Keratinocyte (primary cell): ENCODE data around the gene HDGF. TPM values are rescaled to one million over a fixed set of nuclear protein-coding genes. Genes with fewer than 3 reads are reported as not detected.

Source experiments
- DNase-seq: peaks from one replicate; pipeline ENCODE4 v3.0.0-alpha.2; 2011; ENCODE audit warnings: low read depth, missing footprints, low spot score
- FAIRE-seq: peaks from 2 replicates; lab custom pipeline; 2011; peaks lifted over from hg19 to GRCh38; lab: Jason Lieb, UNC
- H2AFZ ChIP-seq: 2 replicates; pipeline ENCODE4 v1.6.0; 2012; ENCODE audit warnings: low read length, control low read depth, inconsistent platforms; ENCODE audit not compliant: control insufficient read depth
- H3K27ac ChIP-seq: 2 replicates; pipeline ENCODE4 v1.5.1; 2011; ENCODE audit warnings: low read length; ENCODE audit not compliant: control insufficient read depth, insufficient read depth
- H3K27me3 ChIP-seq: 3 replicates; pipeline ENCODE4 v1.6.0; 2011; ENCODE audit warnings: low read length; ENCODE audit not compliant: control insufficient read depth, insufficient read depth; ENCODE audit errors: extremely low read depth
- H3K36me3 ChIP-seq, 2 experiments: 2 replicates in 1 of 2; 3 replicates in 1 of 2; pipeline ENCODE4 v1.5.1; 2011; ENCODE audit warnings: low read length in 2 of 2, mild to moderate bottlenecking in 1 of 2; ENCODE audit not compliant: control insufficient read depth in 2 of 2, insufficient read depth in 2 of 2; ENCODE audit errors: extremely low read depth in 1 of 2
- H3K4me1 ChIP-seq: 3 replicates; pipeline ENCODE4 v1.5.1; 2011; ENCODE audit warnings: low read length; ENCODE audit not compliant: control insufficient read depth, insufficient read depth; ENCODE audit errors: extremely low read depth
- H3K4me2 ChIP-seq: 3 replicates; pipeline ENCODE4 v1.6.0; 2011; ENCODE audit warnings: low read depth, low read length; ENCODE audit not compliant: control insufficient read depth, insufficient read depth; ENCODE audit errors: extremely low read depth
- H3K4me3 ChIP-seq, 3 experiments: fragments of 200-600 bp in 1 of 3; sonication (generic) in 1 of 3; 2 replicates in 2 of 3; 3 replicates in 1 of 3; pipeline ENCODE4 v1.5.1; 2011 to 2016; ENCODE audit warnings: low read length in 3 of 3, mild to moderate bottlenecking in 3 of 3, control low read depth in 2 of 3, inconsistent platforms in 1 of 3, low read depth in 1 of 3, mixed read lengths in 1 of 3, mixed run types in 1 of 3, moderate library complexity in 1 of 3; ENCODE audit not compliant: control insufficient read depth in 2 of 3, insufficient read depth in 2 of 3; ENCODE audit errors: extremely low read depth in 1 of 3
- H3K79me2 ChIP-seq: 2 replicates; pipeline ENCODE4 v1.6.0; 2012; ENCODE audit warnings: low read length; ENCODE audit not compliant: control insufficient read depth, insufficient read depth
- H3K9ac ChIP-seq: 3 replicates; pipeline ENCODE4 v1.6.0; 2011; ENCODE audit warnings: low read length; ENCODE audit not compliant: control insufficient read depth, insufficient read depth; ENCODE audit errors: extremely low read depth
- H3K9me1 ChIP-seq: 3 replicates; pipeline ENCODE4 v1.6.0; 2011; ENCODE audit warnings: low read length; ENCODE audit not compliant: control insufficient read depth, insufficient read depth; ENCODE audit errors: extremely low read depth
- H3K9me3 ChIP-seq: 2 replicates; pipeline ENCODE4 v1.5.1; 2012; ENCODE audit warnings: low read depth, low read length; ENCODE audit not compliant: control insufficient read depth
- H4K20me1 ChIP-seq: 3 replicates; pipeline ENCODE4 v1.6.0; 2011; ENCODE audit warnings: low read length; ENCODE audit not compliant: control insufficient read depth, insufficient read depth; ENCODE audit errors: extremely low read depth
- CTCF ChIP-seq, 3 experiments: IDR thresholded peaks in 1 of 3; conservative IDR thresholded peaks in 1 of 3; optimal IDR thresholded peaks in 1 of 3; 2 replicates in 2 of 3; 3 replicates in 1 of 3; pipeline versions ENCODE3 to v1.5.1; 2011; ENCODE audit warnings: low read length in 3 of 3, mild to moderate bottlenecking in 3 of 3, moderate library complexity in 2 of 3, control low read depth in 1 of 3, inconsistent platforms in 1 of 3; ENCODE audit not compliant: insufficient read depth in 2 of 3; ENCODE audit errors: extremely low read depth in 1 of 3
- EZH2 ChIP-seq: IDR thresholded peaks from one replicate; pipeline ENCODE4 v1.6.1; 2012; ENCODE audit warnings: inconsistent platforms, mild to moderate bottlenecking, low read length, moderate library complexity
- dilution Hi-C: fragments of 300-500 bp; cut with MboI; formaldehyde crosslinking; loops from one replicate; pipeline ENCODE4 v1.7.0; 2020; ENCODE audit warnings: low sequenced_read_pairs; ENCODE audit not compliant: extremely low pct_ligation_motif_present
- polyA plus RNA-seq, 5 experiments: library from polyadenylated mRNA; depleted of rRNA in 3 of 5; stranded (reverse) in 3 of 5; stranded (forward) in 1 of 5; unstranded in 1 of 5; fragments of >200 nt; gene quantifications; 1 replicate in 1 of 5; 2 replicates in 3 of 5; 3 replicates in 1 of 5; pipeline versions ENCODE4 v1.2.1 to v1.2.3, GENCODE V29; 2011 to 2012; ENCODE audit warnings: missing spikeins in 2 of 5, low read depth in 1 of 5, low replicate concordance in 1 of 5

HDGF gene
- polyA plus RNA-seq, 1 donor (not counting 4 experiments of a cell fraction or from before 2014, with no cell fraction given), result 240 TPM

- peaks cover 37% of the 10 kb centered on the region for H3K4me1 ChIP-seq
- TF ChIP-seq EZH2 (peak; percentile 27), CTCF (optimal IDR thresholded peaks at IDR 0.05 in 1 of 3, IDR thresholded peaks at IDR 0.05 in 1 of 3, conservative IDR thresholded peaks at IDR 0.05 in 1 of 3; ENCODE audit: extremely low read depth in 1 of 3, insufficient read depth in 2 of 3, low read length in 3 of 3) (peak; percentile 67 to 91 (median 83))
- dilution Hi-C loops, result no loop called here
- H3K9me3 ChIP-seq, result no peaks in the 10 kb centered on the region
- no peaks in the 10 kb centered on the region for H3K36me3 ChIP-seq
- no peak for DNase-seq
- H3K27ac ChIP-seq, result no peak overlapping the region
- no peaks in the 10 kb centered on the region for H3K79me2 ChIP-seq
- peak overlapping the region; percentile 89 for H3K4me2 ChIP-seq
- peak overlapping the region; percentile 31 to 51 (median 50) for H3K4me3 ChIP-seq
- no peaks in the 10 kb centered on the region for H4K20me1 ChIP-seq
- peak overlapping the region; percentile 41 for H2AFZ ChIP-seq
- no peaks in the 10 kb centered on the region for H3K9me1 ChIP-seq
- H3K27me3 ChIP-seq, result peaks cover 20% of the 10 kb centered on the region
- peak overlapping the region; percentile 58 for H3K9ac ChIP-seq
- FAIRE-seq, result no peak
These were observed 45.4 kb downstream of the HDGF start for GRCh38 chr1:156705918-156706656.

DNA sequence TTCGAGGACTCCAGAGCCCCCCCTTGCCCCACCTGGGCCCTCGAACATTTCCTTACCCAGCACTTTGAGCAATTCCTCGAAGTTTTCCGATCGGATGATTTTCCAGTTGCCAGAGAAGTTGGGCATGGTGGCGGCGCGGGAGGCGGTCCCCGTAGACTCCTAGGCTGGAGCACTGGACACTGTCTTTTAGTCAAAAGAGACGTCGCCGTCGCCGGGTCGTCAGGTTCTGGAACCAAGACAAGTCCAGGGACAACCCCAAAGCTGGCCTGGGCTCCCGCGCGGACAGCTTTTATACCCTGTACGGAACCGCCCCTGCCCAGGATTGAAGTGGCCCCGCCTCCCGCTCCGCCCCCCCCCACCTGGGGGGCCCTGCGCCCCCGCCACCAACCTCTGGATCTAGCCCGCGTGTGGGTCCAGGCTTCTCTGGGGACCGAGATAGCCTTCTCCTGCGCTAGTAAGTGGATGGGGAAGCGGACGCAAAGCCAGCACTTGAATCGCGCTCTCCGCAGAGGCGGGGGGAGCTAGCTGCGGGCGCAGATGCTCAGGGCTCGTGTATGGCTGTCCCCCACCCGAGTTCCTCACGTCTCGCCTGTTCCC, 46.1 kb downstream of the HDGF start, which contains the start of gene CRABP2:
Gene CRABP2 (minus strand): TSS at position 263 of the 597 bp plus-strand sequence. CDS start 137 bp downstream, at position 126.
- no peak for FAIRE-seq
- dilution Hi-C loops, result no loop called here
- H3K9me1 ChIP-seq, result no peaks in the 10 kb centered on the region
- no peaks in the 10 kb centered on the region for H4K20me1 ChIP-seq
- no peaks in the 10 kb centered on the region for H3K9me3 ChIP-seq
- no peak within 1 kb of the TSS for H3K27ac ChIP-seq
- peaks cover 20% of the 10 kb centered on the region for H3K27me3 ChIP-seq
- H3K4me3 ChIP-seq, result peak within 1 kb of the TSS; percentile 31 to 51 (median 50)
- no peak for DNase-seq
- H3K79me2 ChIP-seq, result no peaks in the 10 kb centered on the region
- TF ChIP-seq EZH2, result no peak
- TF ChIP-seq CTCF (optimal IDR thresholded peaks at IDR 0.05 in 1 of 3, IDR thresholded peaks at IDR 0.05 in 1 of 3, conservative IDR thresholded peaks at IDR 0.05 in 1 of 3; ENCODE audit: extremely low read depth in 1 of 3, insufficient read depth in 2 of 3, low read length in 3 of 3), result no peak
- peaks cover 32% of the 10 kb centered on the region for H3K4me1 ChIP-seq
- peak within 1 kb of the TSS; percentile 89 for H3K4me2 ChIP-seq
- H3K9ac ChIP-seq, result peak within 1 kb of the TSS; percentile 58
- H3K36me3 ChIP-seq, result no peaks in the 10 kb centered on the region
- H2AFZ ChIP-seq, result peak within 1 kb of the TSS; percentile 41
